A204.1 (cell line): ENCODE measurements around the gene SBF2.
"Not testable (repeated sequence)": the region's sequence is repeated elsewhere in the genome, so short reads cannot be mapped to it uniquely, and the experiment has no call there.

Experiments
- FAIRE-seq: peaks from 2 replicates; lab custom pipeline; 2012; peaks lifted over from hg19 to GRCh38; lab: Jason Lieb, UNC

The SBF2 gene

DNA sequence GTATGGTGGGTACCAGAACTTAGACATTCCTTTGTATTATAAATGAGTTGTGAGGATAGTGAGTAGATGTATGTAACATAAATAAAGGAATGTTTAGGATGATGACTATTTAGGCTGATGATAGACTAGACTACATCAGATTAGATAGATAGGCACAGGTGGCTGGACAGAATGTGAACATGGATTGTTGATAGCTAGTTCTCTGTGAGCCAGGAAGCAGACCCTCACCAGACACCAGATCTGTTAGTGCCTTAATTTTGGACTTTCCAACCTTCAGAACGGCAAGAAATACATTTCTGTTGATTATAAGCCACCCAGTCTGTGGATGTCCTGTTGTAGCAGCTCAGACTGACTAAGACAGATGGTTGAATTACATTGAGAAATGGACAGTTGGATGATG lies 530.7 kb downstream of the SBF2 start:
- FAIRE-seq, result no peak

DNA sequence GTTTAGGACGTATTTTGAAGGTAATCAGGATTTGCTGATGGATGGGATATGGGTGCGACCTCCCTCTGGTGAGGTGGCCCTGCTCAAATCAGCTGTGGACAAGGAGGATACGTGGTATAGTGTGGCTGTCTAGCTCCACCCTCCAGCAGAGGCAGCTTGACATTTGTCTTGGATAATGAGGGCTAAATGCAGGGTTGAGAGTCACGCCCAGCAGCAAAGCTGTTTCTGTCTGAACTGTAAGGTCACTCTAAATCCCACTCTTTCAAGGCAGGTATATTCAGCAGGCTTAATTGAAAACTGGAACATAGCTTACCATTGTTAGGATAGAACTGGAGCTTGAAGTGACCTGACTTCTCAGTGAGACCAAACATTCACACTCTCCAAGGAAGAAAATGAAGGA lies 531.5 kb downstream of the SBF2 start:
- FAIRE-seq, result no peak

DNA sequence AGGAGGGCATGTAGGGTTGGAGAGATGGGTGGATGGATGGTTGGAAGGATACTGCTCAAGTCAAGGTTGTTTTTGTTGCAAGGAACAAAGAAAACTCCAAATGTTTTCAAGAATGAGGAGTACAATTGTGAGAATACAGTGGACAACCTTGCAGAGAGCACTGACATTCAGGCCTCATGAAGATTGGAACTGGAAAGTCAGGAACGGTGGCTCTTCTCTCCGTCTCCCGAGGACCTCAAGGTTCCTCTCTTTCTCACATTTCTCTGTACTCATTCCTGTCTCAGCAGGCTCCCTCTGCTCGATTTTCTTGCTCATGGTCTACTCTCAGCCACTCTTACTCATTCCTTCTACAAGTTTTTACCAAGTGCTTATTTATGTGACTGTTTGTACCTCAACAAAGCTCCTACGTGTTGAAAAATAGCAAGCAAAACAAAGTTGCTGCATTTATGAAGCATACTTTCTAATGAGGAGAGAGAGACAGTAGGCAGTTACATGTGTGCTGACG lies 532.5 kb downstream of the SBF2 start:
- no peak for FAIRE-seq

DNA sequence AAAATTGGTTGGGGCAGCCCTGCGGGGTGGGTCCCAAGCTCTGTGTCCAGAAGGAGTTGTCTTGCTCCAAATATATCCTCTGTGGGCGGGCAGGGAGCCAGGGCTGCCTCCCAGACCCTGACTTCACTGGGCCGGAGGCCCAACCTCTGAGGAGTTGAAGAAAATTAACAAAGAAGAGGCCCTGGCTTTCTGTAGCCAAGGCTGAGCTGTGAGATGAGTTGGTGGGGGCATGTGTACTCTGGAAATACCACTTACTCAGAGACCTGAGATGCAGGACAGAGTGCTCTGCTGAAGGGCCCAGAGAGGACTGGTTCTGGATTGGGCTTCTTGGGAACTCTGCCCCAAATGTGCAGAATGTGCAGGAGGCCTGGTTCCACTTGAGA lies 533.8 kb downstream of the SBF2 start:
- no peak for FAIRE-seq

DNA sequence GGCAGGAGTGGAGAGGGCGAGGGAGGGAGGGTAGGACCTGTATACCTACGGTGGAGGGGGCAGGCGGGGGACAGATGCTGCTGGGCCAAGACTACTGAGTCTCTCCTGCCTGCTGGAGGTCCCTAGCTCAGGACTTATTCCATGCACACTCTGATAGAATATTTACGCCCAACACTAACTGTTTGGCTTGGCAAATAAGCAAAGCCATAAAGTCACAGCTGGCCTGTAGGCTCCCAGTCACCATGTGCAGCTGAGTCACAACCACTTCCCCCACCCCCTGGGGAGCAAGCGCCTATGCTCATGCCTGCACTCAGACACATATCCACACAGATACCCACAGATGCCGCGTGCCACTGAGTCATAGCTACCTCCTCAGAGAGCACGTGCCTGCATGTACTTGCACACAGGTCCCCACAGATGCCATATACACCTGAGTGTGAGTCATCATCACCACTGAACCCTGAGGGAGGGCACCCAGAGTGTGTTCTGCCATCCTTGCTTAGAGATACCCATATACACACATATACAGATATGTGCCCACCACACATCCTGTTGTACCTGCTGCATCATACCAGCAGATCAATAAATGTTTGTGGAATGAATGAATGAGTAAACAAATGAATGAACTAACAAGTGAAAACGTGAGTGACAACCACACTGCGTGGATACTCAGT lies 534.4 kb downstream of the SBF2 start:
- no peak for FAIRE-seq

DNA sequence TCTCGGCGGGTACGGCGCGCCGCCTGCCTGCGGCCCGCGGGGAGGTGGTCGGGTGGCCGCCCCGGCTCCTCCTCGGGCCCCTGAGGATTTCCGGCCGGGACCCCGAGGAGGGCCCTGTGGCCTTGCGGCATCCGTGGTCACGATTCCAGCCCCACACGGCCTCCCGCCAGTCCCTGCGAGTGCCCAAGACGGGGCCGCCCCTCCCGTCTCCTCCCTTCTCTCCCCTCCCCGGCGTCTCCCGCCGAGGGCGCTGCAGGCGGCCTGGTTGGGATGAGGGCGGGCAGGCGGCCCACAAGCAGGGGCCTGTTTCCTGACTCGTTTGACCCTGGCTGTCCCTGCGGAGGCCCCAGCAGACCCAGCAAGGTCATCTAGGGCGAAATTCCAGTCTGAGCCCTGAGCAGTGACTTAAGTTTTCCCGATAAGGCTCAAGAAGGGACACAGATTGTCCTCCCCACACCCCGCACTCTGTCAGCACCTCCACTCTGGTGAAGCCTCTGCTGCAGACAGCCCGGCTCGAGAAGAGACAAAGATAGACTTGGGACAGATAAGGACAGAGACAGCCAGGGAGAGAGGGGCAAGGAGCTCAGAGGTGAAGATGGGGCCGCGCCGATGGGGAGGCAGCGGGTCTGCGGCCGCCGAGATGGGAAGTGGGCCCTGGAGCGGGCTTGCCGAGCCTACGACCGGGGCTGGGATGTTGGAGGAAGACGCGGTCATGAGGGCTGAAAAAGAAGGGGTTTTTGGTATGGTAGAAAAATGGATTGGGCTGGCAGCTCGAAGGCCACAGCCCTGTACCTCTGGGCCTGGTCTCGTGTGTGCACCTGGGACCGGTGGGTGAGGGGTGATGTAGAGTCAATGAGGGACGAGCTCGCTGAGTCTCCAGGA lies 535.1 kb downstream of the SBF2 start:
- FAIRE-seq, result no peak

DNA sequence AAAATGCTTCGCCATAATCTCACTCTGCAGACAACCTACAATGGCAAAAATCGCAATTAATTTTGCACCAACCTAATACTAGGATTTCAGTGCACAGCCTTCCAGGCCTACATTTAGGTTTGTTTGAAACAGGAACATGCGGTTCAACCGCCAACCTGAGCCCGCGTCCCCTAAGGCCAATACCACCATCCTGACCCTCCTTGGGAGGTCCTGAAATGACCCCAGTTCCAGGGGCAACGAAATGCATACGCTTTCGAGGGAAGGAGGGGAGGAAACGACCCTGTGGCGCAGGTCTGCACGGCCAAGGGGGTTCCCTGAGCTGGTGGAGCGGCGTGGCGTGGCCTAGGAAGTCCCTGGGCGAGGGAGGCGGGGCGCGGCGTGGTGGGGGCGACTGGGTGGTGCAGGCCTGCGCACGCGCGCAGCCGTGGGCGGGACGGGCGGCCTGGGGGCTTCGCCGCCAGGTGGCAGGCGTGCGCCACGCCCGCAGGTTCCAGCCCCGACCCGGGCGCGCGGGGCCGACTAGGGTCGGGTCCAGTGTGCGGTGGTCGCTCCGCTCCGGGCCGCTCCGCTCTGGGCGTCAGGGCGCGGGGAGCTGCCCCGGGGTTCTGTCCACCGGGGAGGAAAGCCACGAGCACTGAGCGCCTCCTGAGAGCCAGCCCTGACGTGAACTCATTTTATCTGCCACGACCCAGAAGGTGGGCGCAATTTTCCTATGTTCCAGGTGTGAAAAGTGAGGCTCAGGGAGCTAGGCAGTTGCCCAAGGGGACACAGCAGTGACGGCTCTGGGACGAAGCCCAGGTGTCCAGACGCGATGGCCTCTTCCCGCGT lies 536.0 kb downstream of the SBF2 start:
- FAIRE-seq, result no peak

DNA sequence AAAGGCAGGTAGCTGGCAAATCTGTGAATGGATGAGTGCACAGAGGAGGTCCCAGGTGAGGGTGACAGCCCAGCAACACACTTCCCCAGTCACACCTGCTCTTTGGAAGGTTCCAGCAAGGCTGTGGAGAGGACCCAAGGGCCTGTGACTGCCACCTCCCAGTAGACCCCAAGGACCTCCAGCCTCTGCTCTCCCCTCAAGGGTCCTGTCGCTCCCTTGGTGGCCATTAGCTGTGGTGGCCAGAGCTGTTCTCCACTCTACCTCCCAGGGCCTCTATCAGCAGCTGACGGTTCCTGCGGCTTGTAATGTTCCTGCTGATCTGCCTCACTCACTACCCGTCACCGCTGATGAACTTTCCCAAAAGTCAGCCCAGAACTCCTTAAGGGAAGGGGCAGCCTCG lies 537.1 kb downstream of the SBF2 start:
- FAIRE-seq, result no peak

DNA sequence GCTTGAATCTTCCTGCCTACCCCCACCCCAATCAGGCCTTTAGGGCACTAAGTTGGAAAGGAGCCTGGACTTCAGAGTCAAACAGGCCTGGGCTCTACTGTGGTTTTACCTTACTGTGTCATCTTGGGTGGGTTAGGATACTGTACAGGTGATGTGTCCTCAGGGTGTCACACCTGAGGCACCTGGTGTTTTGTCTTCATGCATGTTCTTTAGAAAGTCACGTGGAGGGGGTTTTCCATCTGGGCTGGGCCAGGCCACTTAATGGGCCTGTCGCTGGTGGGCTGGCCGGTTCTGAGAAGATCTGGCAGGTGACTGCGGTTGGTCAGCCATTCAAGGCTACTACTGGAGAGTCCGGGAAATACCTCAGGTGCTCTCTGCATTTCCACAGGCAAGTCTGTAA lies 537.6 kb downstream of the SBF2 start:
- FAIRE-seq, result no peak

DNA sequence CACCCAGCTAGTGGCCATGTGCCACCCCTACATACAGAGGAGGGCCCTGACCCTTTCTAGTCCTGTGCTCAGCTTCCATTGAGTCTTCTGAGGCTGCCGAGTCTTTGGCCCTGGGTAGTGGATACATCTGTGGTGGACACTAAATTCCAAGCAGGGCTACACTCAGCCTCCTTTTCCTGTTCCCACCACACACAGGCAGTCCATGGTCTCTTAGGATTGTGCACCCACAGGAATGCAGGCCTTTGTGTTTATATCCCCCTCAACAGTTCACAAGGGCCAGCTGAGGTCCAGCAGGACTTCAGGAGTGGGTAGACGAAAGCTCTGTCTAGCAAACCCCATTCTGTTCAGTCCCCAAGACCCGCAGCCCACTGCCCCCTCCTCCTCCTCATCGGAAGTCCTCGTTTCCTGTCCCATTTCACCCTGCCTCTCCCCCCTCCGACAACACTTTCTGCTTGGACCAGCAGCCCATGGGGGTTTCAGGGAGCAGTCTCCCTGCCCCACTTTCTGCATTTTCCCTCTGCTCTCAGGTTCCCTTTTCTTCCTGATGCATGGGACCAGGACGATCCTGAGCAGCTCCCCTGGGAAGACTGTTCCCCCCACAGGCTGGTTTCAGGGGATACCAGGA lies 538.3 kb downstream of the SBF2 start:
- no peak for FAIRE-seq

DNA sequence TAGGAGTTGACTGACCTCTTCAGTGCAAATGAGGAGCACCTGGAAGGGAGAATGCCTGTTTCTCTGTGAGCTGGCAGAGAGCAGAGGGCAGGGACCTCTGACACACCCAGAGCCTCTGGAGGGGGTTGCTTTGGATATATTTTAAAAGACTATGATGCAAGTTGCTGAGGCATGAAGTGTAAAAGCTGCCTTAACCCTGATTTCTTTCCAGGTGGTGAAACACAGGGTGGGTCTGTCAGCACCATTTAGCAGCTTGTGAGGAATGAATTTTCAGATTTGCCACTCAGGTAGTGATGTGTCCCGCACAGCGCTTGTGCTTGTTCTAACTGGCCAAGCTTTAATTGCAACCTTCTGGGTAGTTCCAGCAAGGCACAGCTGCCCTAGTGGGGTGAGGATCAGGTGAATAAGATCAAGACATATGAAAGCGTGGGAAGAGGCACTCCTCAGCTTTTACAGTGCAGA lies 540.0 kb downstream of the SBF2 start:
- no peak for FAIRE-seq

DNA sequence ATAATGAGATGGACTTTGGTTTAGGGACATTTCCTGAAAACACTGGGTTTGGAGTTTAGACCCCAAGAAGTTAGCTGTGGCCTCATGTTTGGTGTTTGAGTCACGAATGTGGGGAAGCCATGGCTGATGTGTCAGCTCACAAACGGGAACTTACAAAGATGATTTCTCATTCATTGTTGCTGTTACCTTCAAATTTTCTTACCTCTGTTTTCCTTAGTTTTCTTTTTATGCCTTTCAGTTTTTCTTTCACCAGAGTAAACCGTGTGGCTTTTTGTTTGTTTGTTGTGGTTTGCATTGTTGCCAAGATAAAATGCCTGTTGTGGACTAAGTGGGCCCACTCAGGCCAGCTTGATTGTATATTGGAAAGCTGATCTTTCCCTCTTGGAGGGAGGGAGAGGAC lies 541.0 kb downstream of the SBF2 start:
- FAIRE-seq, result no peak

DNA sequence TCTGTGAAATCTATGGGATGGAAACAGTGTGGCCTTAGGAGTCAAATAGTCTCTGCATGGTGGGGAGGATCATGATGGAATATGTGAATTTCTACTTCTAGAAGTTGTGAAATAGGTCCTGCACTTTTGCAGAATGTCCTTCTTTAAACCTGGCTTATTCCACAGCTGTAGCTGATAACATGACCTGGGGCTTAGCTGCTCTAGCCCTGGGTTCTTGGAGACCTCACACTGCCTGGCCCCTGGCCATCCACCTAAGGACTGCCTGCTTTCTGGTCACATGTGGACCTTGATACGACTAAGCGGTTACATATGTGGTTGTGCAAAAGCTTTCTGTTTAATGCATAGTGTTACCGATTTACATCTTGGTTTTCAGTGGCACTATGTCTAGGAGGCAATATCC lies 541.9 kb downstream of the SBF2 start:
- no peak for FAIRE-seq

DNA sequence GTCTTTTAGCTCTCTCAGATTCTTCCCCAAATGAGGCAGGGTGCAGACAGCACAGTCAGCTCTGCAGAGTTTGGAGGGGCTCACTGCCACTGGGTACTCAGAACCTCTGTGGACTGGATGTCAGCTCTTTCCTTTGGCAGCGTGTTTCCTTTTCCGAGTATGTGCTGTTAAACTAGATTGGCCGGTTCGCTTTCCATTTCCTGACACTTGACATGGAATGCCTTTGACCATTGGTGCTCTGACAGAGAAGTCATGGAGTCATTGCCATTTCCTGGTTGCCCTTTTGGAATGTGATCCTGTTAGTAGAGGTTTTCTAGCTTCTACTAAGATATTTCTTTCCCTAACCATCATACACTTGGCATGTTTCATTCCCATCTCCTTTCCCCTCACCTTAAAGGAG lies 543.5 kb downstream of the SBF2 start:
- FAIRE-seq, result no peak

DNA sequence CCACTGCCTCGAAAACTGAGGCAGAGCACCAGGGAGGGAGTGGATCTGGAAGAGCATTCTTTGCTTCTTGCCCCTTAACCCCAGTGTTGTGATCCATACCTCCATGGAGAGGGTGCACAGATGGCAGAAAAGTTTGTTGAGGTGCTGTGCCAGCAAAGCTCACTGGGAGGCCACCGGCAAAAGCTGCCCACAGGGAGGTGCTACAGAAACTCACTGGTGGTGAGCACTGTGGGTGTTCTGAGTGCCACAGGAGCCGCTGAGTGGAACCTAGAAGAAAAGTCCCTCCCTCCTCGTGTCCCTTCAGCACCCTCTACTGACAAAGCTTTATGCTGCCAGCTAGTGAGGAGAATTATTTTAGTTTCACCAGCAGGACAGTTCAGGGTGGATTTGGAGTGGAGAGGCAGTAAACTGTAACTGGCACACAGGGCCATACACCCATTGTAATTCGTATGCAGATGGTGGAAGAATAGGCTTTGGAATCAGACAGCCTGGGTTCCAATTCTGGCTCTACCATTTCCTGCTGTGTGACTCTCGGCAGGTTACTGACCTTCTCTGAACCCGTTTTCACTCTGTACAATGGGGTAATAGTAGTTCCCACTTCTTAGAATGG lies 545.6 kb downstream of the SBF2 start:
- peak; percentile 19 for FAIRE-seq

DNA sequence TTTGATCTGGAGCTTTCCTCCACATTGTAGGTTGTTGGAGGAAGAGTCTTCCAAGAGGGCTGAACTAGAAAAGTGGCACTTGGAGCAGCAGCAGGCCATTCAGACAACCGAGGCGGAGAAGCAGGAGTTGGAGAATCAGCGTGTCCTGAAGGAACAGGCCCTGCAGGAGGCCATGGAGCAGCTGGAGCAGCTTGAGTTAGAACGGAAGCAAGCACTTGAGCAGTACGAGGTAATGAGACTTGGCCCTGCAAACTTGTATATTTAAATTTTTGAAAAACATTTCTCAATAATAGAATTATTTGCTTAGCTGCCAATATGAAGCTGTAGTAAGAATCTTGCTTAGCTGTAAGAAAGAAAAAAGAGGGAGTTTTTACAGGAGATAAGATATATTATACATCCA lies 546.2 kb downstream of the SBF2 start:
- no peak for FAIRE-seq

DNA sequence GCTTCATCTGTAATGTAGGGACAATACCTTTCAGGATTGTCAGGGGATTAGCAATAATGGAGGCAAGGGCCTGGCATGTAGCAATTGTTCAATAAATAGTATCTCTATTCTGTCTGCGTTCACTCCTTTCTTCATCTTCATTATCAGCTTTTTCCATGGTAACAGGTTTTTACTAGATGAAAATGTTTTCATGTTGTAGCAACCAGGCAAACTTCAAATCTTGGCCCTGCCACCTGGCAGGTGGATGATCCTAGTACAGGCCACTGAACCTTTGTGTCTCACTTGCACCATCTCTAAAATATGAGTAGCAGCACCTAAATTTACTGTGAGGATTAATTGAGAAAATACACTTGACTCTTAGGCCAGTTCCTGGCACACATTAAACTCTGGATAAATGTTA lies 546.8 kb downstream of the SBF2 start:
- FAIRE-seq, result no peak

DNA sequence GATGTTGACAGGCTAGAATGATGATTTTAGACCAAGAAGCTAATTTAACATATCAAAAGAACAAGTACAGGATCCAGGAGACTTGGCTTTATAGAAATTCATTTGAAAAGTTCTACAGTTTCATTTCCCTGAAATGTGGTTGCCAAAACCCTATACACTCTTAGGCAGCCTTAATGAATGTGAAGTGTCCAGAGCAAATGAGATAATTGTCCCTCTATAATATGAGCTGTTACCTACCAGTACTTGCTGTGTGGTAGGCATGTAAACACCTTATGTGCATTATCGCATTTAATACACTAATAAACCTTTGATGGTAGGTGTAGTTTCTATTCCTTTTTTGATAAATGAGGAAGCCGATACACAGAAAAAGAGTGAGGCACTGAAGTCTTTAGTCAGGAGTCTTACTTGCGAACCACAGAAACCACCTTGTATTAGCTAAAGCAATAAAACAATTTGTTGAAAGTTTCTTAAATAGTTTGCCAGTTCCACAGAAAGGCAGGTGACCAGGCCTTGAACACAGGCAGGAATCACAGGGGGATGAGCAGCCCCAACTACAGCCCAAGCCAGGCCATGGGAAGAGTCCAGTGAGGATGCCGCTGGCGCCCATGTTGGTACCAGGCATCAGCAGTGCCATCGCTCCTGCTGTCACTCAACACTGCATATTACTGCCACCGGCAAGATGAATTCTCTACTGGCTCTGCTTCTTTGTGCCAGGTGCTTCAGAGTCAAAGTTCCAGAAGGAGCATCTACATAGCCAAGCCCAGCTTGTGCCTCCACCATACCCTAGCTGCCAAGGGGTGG lies 548.4 kb downstream of the SBF2 start:
- FAIRE-seq, result no peak

DNA sequence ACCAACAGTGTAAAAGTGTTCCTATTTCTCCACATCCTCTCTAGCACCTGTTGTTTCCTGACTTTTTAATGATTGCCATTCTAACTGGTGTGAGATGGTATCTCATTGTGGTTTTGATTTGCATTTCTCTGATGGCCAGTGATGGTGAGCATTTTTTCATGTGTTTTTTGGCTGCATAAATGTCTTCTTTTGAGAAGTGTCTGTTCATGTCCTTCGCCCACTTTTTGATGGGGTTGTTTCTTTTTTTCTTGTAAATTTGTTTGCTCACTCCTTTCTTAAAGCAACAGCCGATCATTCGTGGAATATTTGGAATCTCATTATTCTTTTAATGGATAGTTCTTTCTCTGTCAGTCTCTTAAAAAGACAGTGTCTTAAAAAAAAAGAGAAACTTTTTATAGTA lies 550.5 kb downstream of the SBF2 start:
- not testable (repeated sequence) for FAIRE-seq

DNA sequence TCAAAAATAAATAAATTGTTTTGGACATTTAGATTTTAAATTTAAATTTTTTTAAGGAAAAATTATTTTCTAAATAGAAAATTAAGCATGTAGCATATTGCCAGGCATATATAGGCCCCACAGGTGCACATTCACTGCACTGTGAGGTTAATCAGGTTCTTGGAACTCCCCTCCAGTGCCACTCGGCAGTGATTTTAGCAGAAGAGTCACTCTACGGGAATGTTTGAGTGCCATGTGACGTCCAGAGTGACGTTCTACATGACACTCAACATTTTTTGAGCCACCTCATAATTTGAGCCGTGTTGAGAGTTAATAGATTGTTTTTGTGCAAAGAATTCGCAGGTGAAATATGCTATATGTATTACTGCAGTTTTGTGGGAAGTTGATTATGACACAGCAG lies 552.8 kb downstream of the SBF2 start:
- no peak for FAIRE-seq
